Endothelial cell of umbilical vein (primary cell): ENCODE data around the gene BTG1. TPM values are rescaled to one million over a fixed set of nuclear protein-coding genes. Genes with fewer than 3 reads are reported as not detected.

Experiments
- BruUV-seq: library from RNA; stranded (reverse); fragments of 400-500 nt; replicated peaks from 2 replicates; lab custom pipeline; 2021; lab: Mats Ljungman, UMichigan
- CTCF ChIA-PET: fragments of 300-600, 350-600 bp; sonication (Branson Sonifier 250); formaldehyde crosslinking; loops from one replicate; lab custom pipeline; 2021; ENCODE audit warnings: antibody characterized with exemption, inconsistent platforms; lab: Charles Lee
- POLR2A ChIA-PET: fragments of 300-600, 350-600 bp; sonication (Branson Sonifier 250); formaldehyde crosslinking; loops from one replicate; lab custom pipeline; 2021; ENCODE audit warnings: antibody characterized with exemption, inconsistent platforms; lab: Charles Lee
- DNase-seq: peaks from one replicate; pipeline ENCODE4 v3.0.0-alpha.2; 2011; ENCODE audit warnings: low read depth, low spot score
- FAIRE-seq: peaks from 2 replicates; lab custom pipeline; 2011; peaks lifted over from hg19 to GRCh38; lab: Jason Lieb, UNC
- H2AFZ ChIP-seq: 2 replicates; pipeline ENCODE4 v1.6.0; 2012; ENCODE audit warnings: low read depth, low read length, control low read depth, inconsistent platforms
- H3K27ac ChIP-seq: 2 replicates; pipeline ENCODE4 v1.5.1; 2011; ENCODE audit warnings: low read depth, mild to moderate bottlenecking, control low read depth, low read length, moderate library complexity; ENCODE audit not compliant: insufficient read depth
- H3K27me3 ChIP-seq, 2 experiments: 2 replicates each; pipeline versions ENCODE4 v1.6.0 to v1.6.1; 2011; ENCODE audit warnings: low read length in 2 of 2, mixed read lengths in 1 of 2; ENCODE audit not compliant: control insufficient read depth in 2 of 2, insufficient read depth in 2 of 2
- H3K36me3 ChIP-seq, 2 experiments: 2 replicates in 1 of 2; 3 replicates in 1 of 2; pipeline ENCODE4 v1.5.1; 2011; ENCODE audit warnings: low read length in 2 of 2, mild to moderate bottlenecking in 1 of 2, moderate library complexity in 1 of 2; ENCODE audit not compliant: control insufficient read depth in 2 of 2, insufficient read depth in 2 of 2; ENCODE audit errors: extremely low read depth in 1 of 2
- H3K4me1 ChIP-seq: 3 replicates; pipeline ENCODE4 v1.5.1; 2011; ENCODE audit warnings: mild to moderate bottlenecking, low read length; ENCODE audit not compliant: control insufficient read depth, insufficient read depth; ENCODE audit errors: extremely low read depth
- H3K4me2 ChIP-seq: 2 replicates; pipeline ENCODE4 v1.6.1; 2011; ENCODE audit warnings: low read length, control low read depth, mixed read lengths; ENCODE audit not compliant: insufficient read depth
- H3K4me3 ChIP-seq, 3 experiments: fragments of 200-600 bp in 1 of 3; sonication (generic), shearing (Covaris generic) in 1 of 3; replicated peaks in 1 of 3; 2 replicates each; pipeline ENCODE4 v1.5.1; 2011 to 2016; ENCODE audit warnings: control low read depth in 3 of 3, low read length in 3 of 3, mild to moderate bottlenecking in 2 of 3, inconsistent platforms in 1 of 3, low read depth in 1 of 3, moderate library complexity in 1 of 3; ENCODE audit not compliant: insufficient read depth in 1 of 3
- H3K79me2 ChIP-seq: 2 replicates; pipeline ENCODE4 v1.6.0; 2012; ENCODE audit warnings: low read length, inconsistent platforms; ENCODE audit not compliant: control insufficient read depth, insufficient read depth
- H3K9ac ChIP-seq: replicated peaks from 2 replicates; pipeline ENCODE3; 2011; ENCODE audit warnings: low read length, control low read depth; ENCODE audit not compliant: insufficient read depth; ENCODE audit errors: extremely low read depth
- H3K9me1 ChIP-seq: replicated peaks from 3 replicates; pipeline ENCODE4 v1.6.0; 2011; ENCODE audit warnings: mild to moderate bottlenecking, low read length; ENCODE audit not compliant: control insufficient read depth, insufficient read depth; ENCODE audit errors: extremely low read depth
- H3K9me3 ChIP-seq: replicated peaks from 2 replicates; pipeline ENCODE4 v1.5.1; 2012; ENCODE audit warnings: low read length, inconsistent platforms; ENCODE audit not compliant: control insufficient read depth, insufficient read depth
- H4K20me1 ChIP-seq: replicated peaks from 2 replicates; pipeline ENCODE3; 2011; ENCODE audit warnings: mild to moderate bottlenecking, low read length; ENCODE audit not compliant: control insufficient read depth, insufficient read depth; ENCODE audit errors: extremely low read depth
- EZH2 ChIP-seq: IDR thresholded peaks from 2 replicates; pipeline ENCODE4 v1.6.1; 2012; ENCODE audit warnings: borderline replicate concordance, low read depth, mild to moderate bottlenecking, moderate library complexity, low read length, inconsistent platforms; ENCODE audit not compliant: severe bottlenecking
- JUN ChIP-seq: IDR thresholded peaks from 2 replicates; pipeline ENCODE4 v1.6.1; 2011; ENCODE audit warnings: borderline replicate concordance, low read depth; ENCODE audit not compliant: insufficient read length, insufficient read depth
- MYC ChIP-seq: IDR thresholded peaks from one replicate; pipeline ENCODE4 v1.6.1; 2011; ENCODE audit warnings: mild to moderate bottlenecking, low read depth, low read length
- POLR2A ChIP-seq: IDR thresholded peaks from 2 replicates; pipeline ENCODE4 v1.6.1; 2012; ENCODE audit warnings: low read depth, mild to moderate bottlenecking, control low read depth, low read length
- POLR2AphosphoS5 ChIP-seq: IDR thresholded peaks from 2 replicates; pipeline ENCODE4 v1.6.1; 2012; ENCODE audit warnings: low read depth, mild to moderate bottlenecking, control low read depth, low read length, moderate library complexity; ENCODE audit not compliant: insufficient read depth
- dilution Hi-C: fragments of 300-500 bp; cut with MboI; formaldehyde crosslinking; loops from one replicate; pipeline ENCODE4 v1.15.0; 2019; ENCODE audit warnings: low sequenced_read_pairs; ENCODE audit not compliant: extremely low pct_ligation_motif_present
- intact Hi-C: fragments of 100-400 bp; cut with micrococcal nuclease; formaldehyde crosslinking; loops from one replicate; pipeline ENCODE4 v1.10.0; 2022
- polyA plus RNA-seq, 4 experiments: library from polyadenylated mRNA; depleted of rRNA in 3 of 4; stranded (reverse) in 3 of 4; unstranded in 1 of 4; fragments of >200 nt; gene quantifications; 2 replicates each; pipeline versions ENCODE4 v1.2.1 to v1.2.3, GENCODE V29; 2011 to 2012; ENCODE audit warnings: missing spikeins in 1 of 4
- total RNA-seq: library from RNA; stranded (reverse); gene quantifications from 2 replicates; pipeline ENCODE4 v1.2.3, GENCODE V29; 2021
- TF ChIP-seq, protein P1 (sequence below), 2 donors: IDR thresholded peaks; 1 replicate in 1 of 2; 2 replicates in 1 of 2; pipeline ENCODE4 v1.5.1; 2011; ENCODE audit warnings: low read length in 2 of 2, mild to moderate bottlenecking in 2 of 2, moderate library complexity in 2 of 2, control low read depth in 1 of 2, inconsistent platforms in 1 of 2, low read depth in 1 of 2; ENCODE audit not compliant: insufficient read depth in 1 of 2; ENCODE audit errors: extremely low read depth in 1 of 2
- TF ChIP-seq, protein P2 (sequence below): IDR thresholded peaks from 2 replicates; pipeline ENCODE4 v1.6.1; 2011; ENCODE audit not compliant: insufficient read depth, insufficient read length

Gene BTG1
- total and polyA plus RNA-seq, 2 donors (not counting 3 experiments of a cell fraction or from before 2014, with no cell fraction given) = 42.8 to 104 TPM

DNA sequence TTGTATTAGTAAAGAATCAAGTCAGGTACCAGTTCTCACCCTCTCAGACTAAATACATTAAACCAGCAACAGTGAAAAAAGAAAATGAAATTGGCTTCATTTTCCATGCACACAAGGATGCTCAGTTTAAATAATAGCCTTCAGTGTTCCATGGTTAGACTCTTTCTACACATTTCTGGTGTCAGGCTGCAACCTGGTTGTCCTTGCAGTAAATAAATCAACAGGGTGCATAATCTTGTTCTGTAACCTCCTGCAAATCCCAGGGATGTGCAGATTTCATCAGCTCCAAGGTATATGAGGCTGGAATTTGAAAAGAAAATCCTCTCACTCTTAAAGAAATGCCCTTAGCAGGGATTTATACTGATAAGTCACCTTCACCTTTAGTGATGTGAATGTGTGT lies 46.7 kb upstream of the BTG1 start:
- intact Hi-C loops (no loop called here), dilution Hi-C loops (no loop called here)
- H3K9me1 ChIP-seq = no peaks in the 10 kb centered on the region
- no peak overlapping the region for H2AFZ ChIP-seq
- H3K79me2 ChIP-seq = no peaks in the 10 kb centered on the region
- H3K4me1 ChIP-seq = no peaks in the 10 kb centered on the region
- TF ChIP-seq, protein P1, sequence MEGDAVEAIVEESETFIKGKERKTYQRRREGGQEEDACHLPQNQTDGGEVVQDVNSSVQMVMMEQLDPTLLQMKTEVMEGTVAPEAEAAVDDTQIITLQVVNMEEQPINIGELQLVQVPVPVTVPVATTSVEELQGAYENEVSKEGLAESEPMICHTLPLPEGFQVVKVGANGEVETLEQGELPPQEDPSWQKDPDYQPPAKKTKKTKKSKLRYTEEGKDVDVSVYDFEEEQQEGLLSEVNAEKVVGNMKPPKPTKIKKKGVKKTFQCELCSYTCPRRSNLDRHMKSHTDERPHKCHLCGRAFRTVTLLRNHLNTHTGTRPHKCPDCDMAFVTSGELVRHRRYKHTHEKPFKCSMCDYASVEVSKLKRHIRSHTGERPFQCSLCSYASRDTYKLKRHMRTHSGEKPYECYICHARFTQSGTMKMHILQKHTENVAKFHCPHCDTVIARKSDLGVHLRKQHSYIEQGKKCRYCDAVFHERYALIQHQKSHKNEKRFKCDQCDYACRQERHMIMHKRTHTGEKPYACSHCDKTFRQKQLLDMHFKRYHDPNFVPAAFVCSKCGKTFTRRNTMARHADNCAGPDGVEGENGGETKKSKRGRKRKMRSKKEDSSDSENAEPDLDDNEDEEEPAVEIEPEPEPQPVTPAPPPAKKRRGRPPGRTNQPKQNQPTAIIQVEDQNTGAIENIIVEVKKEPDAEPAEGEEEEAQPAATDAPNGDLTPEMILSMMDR (IDR thresholded peaks at IDR 0.05; ENCODE audit: extremely low read depth in 1 of 2, insufficient read depth in 1 of 2, low read depth in 1 of 2, low read length in 2 of 2) = no peak
- no peak for TF ChIP-seq EZH2
- no peak for TF ChIP-seq POLR2A
- TF ChIP-seq, protein P2, sequence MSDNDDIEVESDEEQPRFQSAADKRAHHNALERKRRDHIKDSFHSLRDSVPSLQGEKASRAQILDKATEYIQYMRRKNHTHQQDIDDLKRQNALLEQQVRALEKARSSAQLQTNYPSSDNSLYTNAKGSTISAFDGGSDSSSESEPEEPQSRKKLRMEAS = no peak
- no peak for TF ChIP-seq POLR2AphosphoS5
- TF ChIP-seq JUN = no peak
- TF ChIP-seq MYC = no peak
- POLR2A ChIA-PET = no interaction called here
- no peak overlapping the region for H3K27ac ChIP-seq
- no peak overlapping the region for H3K4me2 ChIP-seq
- no peaks in the 10 kb centered on the region for H4K20me1 ChIP-seq
- H3K9ac ChIP-seq = no peak overlapping the region
- H3K4me3 ChIP-seq = no peak overlapping the region
- no TSS peak for BruUV-seq
- DNase-seq (no peak), FAIRE-seq (no peak)
- H3K9me3 ChIP-seq = no peaks in the 10 kb centered on the region
- H3K27me3 ChIP-seq = peaks cover 0 to 3% of the 10 kb centered on the region in 2 experiments
- CTCF ChIA-PET = no interaction called here
- H3K36me3 ChIP-seq = no peaks in the 10 kb centered on the region
